Naive B cell (primary cell): ENCODE measurements around the gene TMEM131. TPM values are rescaled to one million over a fixed set of nuclear protein-coding genes. Genes with fewer than 3 reads are reported as not detected.
"Not testable (repeated sequence)": the region's sequence is repeated elsewhere in the genome, so short reads cannot be mapped to it uniquely, and the experiment has no call there.

Experiments used
- ATAC-seq, 2 donors: fragments of 150-1000 bp; cut with Tn5 transposase; 2 replicates each; pipeline ENCODE4 v1.10.0; 2021; ENCODE audit warnings: low read depth in 2 of 2, mild to moderate bottlenecking in 2 of 2, moderate library complexity in 2 of 2
- DNase-seq: peaks from one replicate; pipeline ENCODE4 v3.0.0; 2022
- H3K27ac Mint-ChIP-seq, 6 donors: one replicate each; pipeline ENCODE4 v1.8.0; 2020 to 2022; ENCODE audit warnings: mild to moderate bottlenecking in 6 of 6, mixed read lengths in 6 of 6, moderate library complexity in 5 of 6, inconsistent platforms in 2 of 6
- H3K27me3 Mint-ChIP-seq, 3 donors: one replicate each; pipeline ENCODE4 v1.8.0; 2021 to 2022; ENCODE audit warnings: mixed read lengths in 3 of 3, mild to moderate bottlenecking in 1 of 3
- H3K36me3 Mint-ChIP-seq, 2 donors: one replicate each; pipeline ENCODE4 v1.8.0; 2020 to 2022; ENCODE audit warnings: mixed read lengths in 2 of 2, inconsistent platforms in 1 of 2, mild to moderate bottlenecking in 1 of 2
- H3K4me1 Mint-ChIP-seq, 3 donors: one replicate each; pipeline ENCODE4 v1.8.0; 2020 to 2022; ENCODE audit warnings: mixed read lengths in 3 of 3, inconsistent platforms in 1 of 3, mild to moderate bottlenecking in 1 of 3, moderate library complexity in 1 of 3
- H3K4me3 Mint-ChIP-seq, 8 donors: one replicate each; pipeline ENCODE4 v1.8.0; 2020 to 2022; ENCODE audit warnings: mild to moderate bottlenecking in 8 of 8, mixed read lengths in 8 of 8, moderate library complexity in 8 of 8, inconsistent platforms in 2 of 8
- H3K9me3 Mint-ChIP-seq, 7 donors: one replicate each; pipeline ENCODE4 v1.8.0; 2020 to 2022; ENCODE audit warnings: mixed read lengths in 7 of 7, mild to moderate bottlenecking in 5 of 7, inconsistent platforms in 2 of 7, moderate library complexity in 1 of 7
- polyA plus RNA-seq, 6 donors: library from polyadenylated mRNA; unstranded; fragments of 300-500 nt; fragmentation: Illumina TruSeq; gene quantifications; one replicate each; pipeline ENCODE4 v1.2.3, GENCODE V29; 2021; ENCODE audit warnings: low read depth in 6 of 6

Gene TMEM131
- polyA plus RNA-seq, 6 donors from 2014 or later: 13.4 to 32.9 (median 19.1) TPM

DNA sequence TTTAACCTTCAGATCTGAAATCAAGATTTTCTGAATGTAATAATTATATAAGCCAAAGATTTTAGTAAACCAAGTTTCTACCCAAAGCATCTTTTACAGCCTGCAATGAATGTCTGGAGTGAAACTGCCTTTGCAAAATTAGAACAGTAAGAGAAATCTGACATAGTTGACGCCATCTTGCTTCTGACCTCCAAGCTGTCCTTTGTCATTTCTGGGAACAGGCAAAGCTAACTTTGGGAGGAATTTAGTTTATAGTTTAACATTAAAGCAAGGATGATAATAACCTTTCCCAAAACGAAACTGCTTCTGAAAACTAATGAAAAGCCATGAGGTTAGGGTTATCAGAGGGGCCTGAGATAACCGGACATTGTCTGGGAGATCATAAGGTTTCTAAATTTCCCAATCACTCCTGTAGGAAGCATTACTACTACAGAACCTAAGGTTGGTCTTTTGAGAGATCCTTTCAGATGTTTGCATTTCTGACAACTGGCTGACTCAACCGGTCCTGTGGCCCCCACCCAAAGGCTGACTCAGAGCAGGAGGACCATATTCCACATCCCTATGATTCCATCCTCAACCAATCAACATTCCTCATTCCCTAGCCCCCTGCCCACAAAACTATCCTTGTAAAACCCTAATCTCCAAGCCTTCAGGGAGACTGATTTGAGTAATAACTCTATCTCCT lies 124.5 kb downstream of the TMEM131 start:
- no peak for ATAC-seq
- no peaks in the 10 kb centered on the region for H3K27me3 Mint-ChIP-seq
- peaks cover 0 to 13% of the 10 kb centered on the region in 2 donors for H3K36me3 Mint-ChIP-seq
- H3K4me1 Mint-ChIP-seq: peaks cover 48 to 68% (median 66%) of the 10 kb centered on the region in 3 donors
- no peak for DNase-seq
- peaks cover 0 to under 1% (median 0%) of the 10 kb centered on the region in 7 donors for H3K9me3 Mint-ChIP-seq
- peak overlapping the region in 2 of 6 donors; percentile 13 to 34 for H3K27ac Mint-ChIP-seq
- H3K4me3 Mint-ChIP-seq: peak overlapping the region in 2 of 8 donors; percentile 2 to 61

GRCh38 chr2:97870396-97870843 lies 125.3 kb downstream of the TMEM131 start:
- peak; percentile 70 to 72 for ATAC-seq
- DNase-seq: peak; percentile 7
- peak overlapping the region in 1 of 8 donors; percentile 40 for H3K4me3 Mint-ChIP-seq
- peaks cover under 1 to 17% of the 10 kb centered on the region in 2 donors for H3K36me3 Mint-ChIP-seq
- peaks cover 0 to 2% (median 0%) of the 10 kb centered on the region in 7 donors for H3K9me3 Mint-ChIP-seq
- H3K4me1 Mint-ChIP-seq: peaks cover 45 to 65% (median 58%) of the 10 kb centered on the region in 3 donors
- H3K27me3 Mint-ChIP-seq: no peaks in the 10 kb centered on the region
- H3K27ac Mint-ChIP-seq: peak overlapping the region in 2 of 6 donors; percentile 16 to 34

GRCh38 chr2:97869722-97870346 lies 125.9 kb downstream of the TMEM131 start:
- H3K4me3 Mint-ChIP-seq: no peak overlapping the region
- peaks cover 0 to 4% (median 1%) of the 10 kb centered on the region in 7 donors for H3K9me3 Mint-ChIP-seq
- no peak for ATAC-seq
- peaks cover 6 to 23% of the 10 kb centered on the region in 2 donors for H3K36me3 Mint-ChIP-seq
- H3K27ac Mint-ChIP-seq: peak overlapping the region in 1 of 6 donors; percentile 16
- DNase-seq: no peak
- H3K27me3 Mint-ChIP-seq: no peaks in the 10 kb centered on the region
- H3K4me1 Mint-ChIP-seq: peaks cover 46 to 59% (median 58%) of the 10 kb centered on the region in 3 donors

DNA sequence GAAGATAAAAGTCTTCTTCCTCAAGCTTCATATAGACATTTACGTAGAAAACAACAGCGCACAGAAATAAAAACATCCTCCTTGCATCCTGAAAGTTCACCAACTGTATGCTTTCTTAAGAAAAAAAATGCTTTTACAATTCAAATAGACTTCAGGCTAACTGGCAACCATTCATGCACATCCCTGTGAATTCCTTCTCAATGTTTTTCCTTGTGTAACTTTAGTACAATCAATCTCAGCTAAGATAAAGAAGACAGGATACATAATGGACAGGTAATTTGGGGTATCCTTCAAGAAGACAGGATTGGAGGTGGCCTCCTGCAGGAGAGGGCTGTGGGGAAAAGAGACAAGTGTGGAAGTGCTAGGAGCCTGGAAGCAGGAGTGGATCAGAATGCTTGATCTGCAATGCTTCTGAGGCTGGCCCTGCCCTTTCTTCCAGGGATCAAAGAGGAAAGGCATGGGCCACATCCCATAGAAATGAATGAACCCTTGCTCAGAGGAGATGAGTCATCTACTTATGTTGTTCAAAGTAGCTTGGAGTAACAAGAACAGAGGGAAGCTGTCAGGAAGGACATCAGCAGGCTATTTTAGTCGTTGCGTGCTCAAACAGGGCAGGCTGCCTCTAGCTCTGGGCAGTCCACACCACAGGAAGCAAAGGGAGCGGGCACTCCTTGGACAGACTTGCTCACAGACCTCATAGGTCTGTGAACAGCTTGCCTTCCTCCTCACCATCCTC lies 126.6 kb downstream of the TMEM131 start:
- ATAC-seq (no peak), DNase-seq (no peak)
- Mint-ChIP-seq H3K9me3 (peaks cover 0 to 8% (median 2%) of the 10 kb centered on the region in 7 donors), H3K27ac (peak overlapping the region in 3 of 6 donors; percentile 64 to 80 (median 71)), H3K27me3 (no peaks in the 10 kb centered on the region), H3K4me3 (no peak overlapping the region), H3K4me1 (peaks cover 47 to 57% (median 54%) of the 10 kb centered on the region in 3 donors), H3K36me3 (peaks cover 13 to 24% of the 10 kb centered on the region in 2 donors)

- H3K4me3 Mint-ChIP-seq: no peak overlapping the region
- ATAC-seq: no peak
- peaks cover 4 to 27% (median 12%) of the 10 kb centered on the region in 7 donors for H3K9me3 Mint-ChIP-seq
- H3K27ac Mint-ChIP-seq: peak overlapping the region in 2 of 6 donors; percentile 38 to 53
- no peak for DNase-seq
- H3K36me3 Mint-ChIP-seq: peaks cover 37 to 39% of the 10 kb centered on the region in 2 donors
- peaks cover 36 to 50% (median 36%) of the 10 kb centered on the region in 3 donors for H3K4me1 Mint-ChIP-seq
- H3K27me3 Mint-ChIP-seq: no peaks in the 10 kb centered on the region
These were observed 131.9 kb downstream of the TMEM131 start for GRCh38 chr2:97863829-97864228.

DNA sequence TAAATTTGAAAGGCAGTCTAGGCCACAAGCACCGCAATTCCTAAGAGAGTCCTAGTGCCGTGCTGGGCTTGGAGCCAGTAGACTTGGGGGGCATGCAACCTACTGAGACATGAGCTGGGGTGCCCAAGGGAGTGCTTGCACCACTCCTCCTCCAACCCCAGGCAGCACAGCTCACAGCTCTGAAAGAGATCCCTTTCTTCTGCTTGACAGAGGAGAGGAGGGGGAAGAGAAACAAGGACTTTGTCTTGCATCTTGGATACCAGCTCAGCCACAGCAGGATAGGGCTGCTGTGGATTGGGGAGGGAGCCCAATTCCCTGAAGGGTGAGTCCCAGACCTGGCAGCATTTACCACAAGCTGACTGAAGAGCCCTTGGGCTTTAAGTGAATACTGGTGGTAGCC lies 134.6 kb downstream of the TMEM131 start:
- Mint-ChIP-seq H3K36me3 (peaks cover 37 to 45% of the 10 kb centered on the region in 2 donors), H3K27me3 (no peaks in the 10 kb centered on the region), H3K9me3 (peaks cover 4 to 27% (median 12%) of the 10 kb centered on the region in 7 donors), H3K27ac (peak overlapping the region in 3 of 6 donors; percentile 33 to 86 (median 74)), H3K4me1 (peaks cover 28 to 45% (median 29%) of the 10 kb centered on the region in 3 donors), H3K4me3 (no peak overlapping the region)
- no peak for DNase-seq
- ATAC-seq: no peak

DNA sequence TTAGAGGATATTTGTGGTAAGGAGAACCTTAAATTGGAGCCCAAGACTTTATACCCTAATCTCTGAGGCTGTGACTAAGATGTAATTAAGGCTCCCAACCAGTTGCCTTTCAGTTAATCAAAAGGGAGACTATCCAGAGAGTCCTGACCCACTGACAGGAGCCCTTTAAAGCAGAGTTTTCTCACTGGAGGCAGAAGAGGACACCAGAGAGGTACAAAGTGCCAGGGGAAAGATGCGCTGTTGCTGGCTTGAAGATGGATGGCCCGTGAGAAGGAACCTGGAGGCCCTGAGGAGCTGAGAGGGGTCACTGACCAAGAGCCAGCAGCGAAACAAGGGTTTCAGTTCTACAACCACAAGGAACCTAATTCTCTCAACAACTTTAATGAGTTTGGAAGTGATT lies 137.3 kb downstream of the TMEM131 start:
- ATAC-seq (no peak), DNase-seq (no peak)
- peaks cover 26 to 31% of the 10 kb centered on the region in 2 donors for H3K36me3 Mint-ChIP-seq
- peaks cover 0 to 13% (median 6%) of the 10 kb centered on the region in 7 donors for H3K9me3 Mint-ChIP-seq
- H3K27ac Mint-ChIP-seq: peak overlapping the region in 1 of 6 donors; percentile 38
- no peaks in the 10 kb centered on the region for H3K27me3 Mint-ChIP-seq
- peaks cover 20 to 30% (median 29%) of the 10 kb centered on the region in 3 donors for H3K4me1 Mint-ChIP-seq
- H3K4me3 Mint-ChIP-seq: no peak overlapping the region

- peaks cover 20 to 31% (median 24%) of the 10 kb centered on the region in 3 donors for H3K4me1 Mint-ChIP-seq
- H3K9me3 Mint-ChIP-seq: peaks cover 0 to 5% (median 3%) of the 10 kb centered on the region in 7 donors
- DNase-seq: no peak
- ATAC-seq: no peak
- peak overlapping the region in 4 of 6 donors; percentile 27 to 56 (median 44) for H3K27ac Mint-ChIP-seq
- no peaks in the 10 kb centered on the region for H3K27me3 Mint-ChIP-seq
- peaks cover 17 to 24% of the 10 kb centered on the region in 2 donors for H3K36me3 Mint-ChIP-seq
- H3K4me3 Mint-ChIP-seq: no peak overlapping the region
These were observed 138.2 kb downstream of the TMEM131 start for GRCh38 chr2:97857553-97857952.

GRCh38 chr2:97853057-97853456 lies 142.7 kb downstream of the TMEM131 start:
- H3K27me3 Mint-ChIP-seq: not testable (repeated sequence)
- peaks cover 32 to 46% (median 32%) of the 10 kb centered on the region in 3 donors for H3K4me1 Mint-ChIP-seq

DNA sequence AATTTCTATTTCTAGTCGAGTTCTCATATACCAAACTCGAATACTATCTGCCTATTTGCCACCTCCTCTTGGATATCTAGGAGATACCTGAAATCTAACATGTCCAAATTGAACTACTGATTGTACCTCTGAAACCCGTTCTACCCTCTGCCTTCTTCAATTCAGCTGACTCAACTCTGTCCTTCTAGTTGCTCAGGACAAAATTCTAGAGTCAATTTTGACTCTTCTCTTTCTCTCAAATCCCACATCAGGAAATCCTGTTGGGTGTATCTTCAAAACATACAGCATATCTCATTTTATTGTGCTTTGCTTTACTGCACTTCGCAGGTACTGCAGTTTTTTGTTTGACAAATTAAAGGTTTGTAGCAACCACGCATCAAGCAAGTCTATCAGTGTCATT lies 144.6 kb downstream of the TMEM131 start:
- Mint-ChIP-seq H3K4me3 (no peak overlapping the region), H3K27me3 (no peaks in the 10 kb centered on the region), H3K27ac (peak overlapping the region in 3 of 6 donors; percentile 13 to 88 (median 17)), H3K9me3 (no peaks in the 10 kb centered on the region), H3K36me3 (peaks cover 8 to 18% of the 10 kb centered on the region in 2 donors), H3K4me1 (peaks cover 30 to 56% (median 47%) of the 10 kb centered on the region in 3 donors)
- no peak for ATAC-seq
- no peak for DNase-seq

More at GRCh38 chr2:97853057-97853456, 142.7 kb downstream of the TMEM131 start:
- H3K27ac Mint-ChIP-seq, H3K4me3 Mint-ChIP-seq, DNase-seq, ATAC-seq, H3K9me3 Mint-ChIP-seq: not testable (repeated sequence)
- peaks cover 8 to 23% of the 10 kb centered on the region in 2 donors for H3K36me3 Mint-ChIP-seq

GRCh38 chr2:97849881-97850528 lies 145.7 kb downstream of the TMEM131 start:
- ATAC-seq (no peak), DNase-seq (no peak)
- Mint-ChIP-seq H3K4me1 (peaks cover 34 to 65% (median 59%) of the 10 kb centered on the region in 3 donors), H3K27ac (peak overlapping the region in 5 of 6 donors; percentile 6 to 60 (median 30)), H3K4me3 (no peak overlapping the region), H3K27me3 (no peaks in the 10 kb centered on the region), H3K36me3 (peaks cover 8 to 18% of the 10 kb centered on the region in 2 donors), H3K9me3 (no peaks in the 10 kb centered on the region)

DNA sequence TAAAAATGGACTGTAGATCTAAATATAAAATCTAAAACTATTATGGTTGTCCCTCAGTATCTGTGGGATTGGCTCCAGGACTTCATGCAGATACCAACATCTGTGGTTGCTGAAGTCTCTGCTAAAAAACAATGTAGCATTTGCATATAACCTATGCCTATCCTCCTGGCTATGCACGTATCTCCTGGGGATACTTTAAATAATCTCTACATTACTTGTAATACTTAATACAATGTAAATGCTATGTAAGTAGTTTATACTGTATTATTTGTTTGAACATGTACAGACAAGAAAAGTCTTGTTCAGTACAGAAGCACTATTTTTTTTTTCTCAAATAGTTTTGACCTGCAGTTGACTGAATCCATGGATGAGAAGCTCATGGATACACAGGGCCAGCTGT lies 147.4 kb downstream of the TMEM131 start:
- Mint-ChIP-seq H3K9me3 (no peaks in the 10 kb centered on the region), H3K4me1 (peaks cover 34 to 67% (median 61%) of the 10 kb centered on the region in 3 donors), H3K36me3 (peaks cover 0 to 14% of the 10 kb centered on the region in 2 donors), H3K27ac (peak overlapping the region in 3 of 6 donors; percentile 56 to 63 (median 60)), H3K4me3 (no peak overlapping the region), H3K27me3 (no peaks in the 10 kb centered on the region)
- no peak for DNase-seq
- ATAC-seq: no peak
